ENCODE data around the gene PNISR. TPM values are rescaled to one million over a fixed set of nuclear protein-coding genes. Genes with fewer than 3 reads are reported as not detected.

The PNISR gene
- total and polyA plus RNA-seq, 2 of the 13 experiments (the other 11 are each of a cell fraction or from before 2014, with no cell fraction given): 43.0 to 48.0 TPM

GRCh38 chr6:99348288-99349170 lies 76.6 kb downstream of the PNISR start (continued):
- TF ChIP-seq HMGXB3 (CRISPR knock-in tag; IDR thresholded peaks at IDR 0.05; ENCODE audit: borderline replicate concordance) (no peak), ZNF256 (CRISPR knock-in tag; conservative IDR thresholded peaks at IDR 0.05) (no peak), SNRNP70 (IDR thresholded peaks at IDR 0.05; ENCODE audit: low read depth, low read length) (no peak), KDM2A (CRISPR knock-in tag; IDR thresholded peaks at IDR 0.05; ENCODE audit: borderline replicate concordance, low read depth) (no peak), ZSCAN29 (CRISPR knock-in tag; conservative IDR thresholded peaks at IDR 0.05) (no peak), CBX2 (IDR thresholded peaks at IDR 0.05; ENCODE audit: low read depth, low read length) (no peak), CBX2 (CRISPR knock-in tag; IDR thresholded peaks at IDR 0.05; ENCODE audit: low read depth) (no peak)

Other genes starting within 250 kb of the PNISR start
- 0.11 and 0.35 TPM in 2 replicates for gene FAXC, start 75.6 kb downstream of the PNISR start, total RNA-seq (2016; rRNA removed; fragmentation: Illumina TruSeq; extraction: Trizol)
- 0.50 and 0.63 TPM in 2 replicates for gene FAXC, start 75.6 kb downstream of the PNISR start, polyA plus RNA-seq (2011; rRNA removed)
- gene COQ3, start 31.1 kb downstream of the PNISR start, total RNA-seq (2016; rRNA removed; fragmentation: Illumina TruSeq; extraction: Trizol): 20.5 and 26.6 TPM in 2 replicates
- 4.8 and 5.3 TPM in 2 replicates for gene COQ3, start 31.1 kb downstream of the PNISR start, polyA plus RNA-seq (2011; rRNA removed)
- gene USP45, start 90.1 kb upstream of the PNISR start, total RNA-seq (2016; rRNA removed; fragmentation: Illumina TruSeq; extraction: Trizol): 14.5 and 15.8 TPM in 2 replicates
- 5.6 and 5.8 TPM in 2 replicates for gene USP45, start 90.1 kb upstream of the PNISR start, polyA plus RNA-seq (2011; rRNA removed)
- gene CCNC, start 143.4 kb upstream of the PNISR start, total RNA-seq (2016; rRNA removed; fragmentation: Illumina TruSeq; extraction: Trizol): 141 and 193 TPM in 2 replicates
- gene CCNC, start 143.4 kb upstream of the PNISR start, polyA plus RNA-seq (2011; rRNA removed): 53.4 and 69.6 TPM in 2 replicates
- not detected in 2 replicates for gene PRDM13, start 181.5 kb upstream of the PNISR start, total RNA-seq (2016; rRNA removed; fragmentation: Illumina TruSeq; extraction: Trizol)
- gene PRDM13, start 181.5 kb upstream of the PNISR start, polyA plus RNA-seq (2011; rRNA removed): not detected in 2 replicates

Data from HepG2 (cell line).